ENCODE results near the gene CCNG2.

- TF ChIP-seq CTCF (IDR thresholded peaks at IDR 0.05; ENCODE audit: insufficient read depth, low read length) (no peak), POLR2AphosphoS5 (IDR thresholded peaks at IDR 0.05; ENCODE audit: low read depth) (no peak)
These were observed 24.2 kb upstream of the CCNG2 start for GRCh38 chr4:77132652-77133312.
